ENCODE results near the gene HSD11B1. TPM values are rescaled to one million over a fixed set of nuclear protein-coding genes. Genes with fewer than 3 reads are reported as not detected.

Gene HSD11B1
- total and polyA plus RNA-seq, 2 donors (not counting 3 experiments of a cell fraction or from before 2014, with no cell fraction given) = not detected

DNA sequence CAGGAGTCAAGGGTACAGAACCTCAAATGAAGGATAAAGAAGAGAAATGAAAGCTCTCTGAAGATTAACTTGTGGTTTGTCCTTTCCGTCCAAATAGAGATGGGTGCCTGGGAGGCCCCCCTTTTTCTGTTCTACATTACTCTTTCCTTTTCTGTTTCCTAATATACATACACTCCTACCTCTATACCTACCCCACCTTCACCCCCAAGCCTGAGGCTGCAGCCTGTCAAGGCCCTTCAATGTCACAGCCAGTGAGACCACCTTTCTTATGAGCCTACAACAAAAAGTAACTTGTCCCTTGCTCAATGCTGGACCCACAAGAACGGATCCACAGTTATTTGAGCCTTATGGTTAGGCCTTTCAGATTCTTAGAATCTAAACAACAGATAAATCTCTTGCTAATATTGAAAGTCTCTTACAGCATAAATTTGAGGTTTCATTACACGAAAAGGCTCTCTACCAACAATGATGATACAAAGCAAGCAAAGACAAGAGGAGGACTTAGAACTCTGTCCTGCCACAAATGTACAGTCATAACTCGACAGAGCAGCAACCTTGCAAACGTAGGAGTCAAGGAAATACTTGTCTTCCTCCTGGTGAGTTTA is 47.1 kb downstream of the HSD11B1 start:
- BruUV-seq (replicated peaks) = no TSS peak
- Histone ChIP-seq H3K36me3 (ENCODE audit: control insufficient read depth in 2 of 2, extremely low read depth in 1 of 2, insufficient read depth in 2 of 2, low read length in 2 of 2) (no peaks in the 10 kb centered on the region), H3K9ac (replicated peaks; ENCODE audit: extremely low read depth, insufficient read depth, low read length) (no peak overlapping the region), H3K9me3 (replicated peaks; ENCODE audit: control insufficient read depth, insufficient read depth, low read length) (no peaks in the 10 kb centered on the region), H3K4me3 (replicated peaks in 1 of 3; ENCODE audit: insufficient read depth in 1 of 3, low read depth in 1 of 3, low read length in 3 of 3) (no peak overlapping the region), H2AFZ (ENCODE audit: low read depth, low read length) (no peak overlapping the region), H3K27ac (ENCODE audit: insufficient read depth, low read depth, low read length) (no peak overlapping the region), H3K27me3 (ENCODE audit: control insufficient read depth in 2 of 2, insufficient read depth in 2 of 2, low read length in 2 of 2) (no peaks in the 10 kb centered on the region), H3K4me1 (ENCODE audit: control insufficient read depth, extremely low read depth, insufficient read depth, low read length) (no peaks in the 10 kb centered on the region), H4K20me1 (replicated peaks; ENCODE audit: control insufficient read depth, extremely low read depth, insufficient read depth, low read length) (no peaks in the 10 kb centered on the region), H3K79me2 (ENCODE audit: control insufficient read depth, insufficient read depth, low read length) (no peaks in the 10 kb centered on the region), H3K9me1 (replicated peaks; ENCODE audit: control insufficient read depth, extremely low read depth, insufficient read depth, low read length) (no peaks in the 10 kb centered on the region), H3K4me2 (ENCODE audit: insufficient read depth, low read length) (no peak overlapping the region)
- TF ChIP-seq FOS (IDR thresholded peaks at IDR 0.05; ENCODE audit: borderline replicate concordance, insufficient read depth, low read length) = no peak
- TF ChIP-seq, protein P1, sequence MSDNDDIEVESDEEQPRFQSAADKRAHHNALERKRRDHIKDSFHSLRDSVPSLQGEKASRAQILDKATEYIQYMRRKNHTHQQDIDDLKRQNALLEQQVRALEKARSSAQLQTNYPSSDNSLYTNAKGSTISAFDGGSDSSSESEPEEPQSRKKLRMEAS (IDR thresholded peaks at IDR 0.05; ENCODE audit: insufficient read depth, insufficient read length) = no peak
- TF ChIP-seq POLR2A (IDR thresholded peaks at IDR 0.05; ENCODE audit: low read depth, low read length) = no peak
- no peak for FAIRE-seq
- no peak for DNase-seq (ENCODE audit: low read depth, low spot score)
- intact Hi-C loops (cut with micrococcal nuclease) (no loop called here), dilution Hi-C loops (cut with MboI; ENCODE audit: extremely low pct_ligation_motif_present, low sequenced_read_pairs) (no loop called here)
- ChIA-PET CTCF (interaction anchor here (0.8 to 2.0 kb wide), 4 partner anchors 9 to 184 kb away, joined by 3 to 5 read pairs (median 3); no protein-coding TSS in a partner anchor), POLR2A (no interaction called here)

DNA sequence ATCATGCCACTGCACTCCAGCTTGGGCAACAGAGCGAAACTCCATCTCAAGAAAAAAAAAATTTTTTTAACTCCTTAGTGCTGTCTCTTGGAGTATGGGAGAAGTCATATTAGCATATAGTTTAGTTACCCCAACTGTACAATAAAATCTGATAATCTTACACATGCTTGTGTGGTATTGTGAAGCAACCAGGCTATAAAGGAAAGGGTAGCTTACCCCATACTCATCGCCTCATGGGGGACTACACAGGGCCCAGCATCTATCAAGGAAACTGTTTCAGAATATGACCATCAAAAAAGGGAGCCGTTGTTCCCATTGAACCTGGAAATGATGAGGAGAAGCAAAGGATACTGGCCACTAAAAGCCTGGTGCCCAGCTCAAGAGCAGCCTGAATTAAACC is 48.2 kb downstream of the HSD11B1 start:
- no peak overlapping the region for H3K4me2 ChIP-seq (ENCODE audit: insufficient read depth, low read length)
- H3K27ac ChIP-seq (ENCODE audit: insufficient read depth, low read depth, low read length) = no peak overlapping the region
- POLR2A ChIA-PET = no interaction called here
- no peaks in the 10 kb centered on the region for H3K79me2 ChIP-seq (ENCODE audit: control insufficient read depth, insufficient read depth, low read length)
- H4K20me1 ChIP-seq (replicated peaks; ENCODE audit: control insufficient read depth, extremely low read depth, insufficient read depth, low read length) = no peaks in the 10 kb centered on the region
- dilution Hi-C loops (cut with MboI; ENCODE audit: extremely low pct_ligation_motif_present, low sequenced_read_pairs) = no loop called here
- DNase-seq (ENCODE audit: low read depth, low spot score) = no peak
- H3K9ac ChIP-seq (replicated peaks; ENCODE audit: extremely low read depth, insufficient read depth, low read length) = no peak overlapping the region
- H3K27me3 ChIP-seq (ENCODE audit: control insufficient read depth in 2 of 2, insufficient read depth in 2 of 2, low read length in 2 of 2) = peaks cover 0 to 2% of the 10 kb centered on the region in 2 experiments
- CTCF ChIA-PET = interaction anchor here (2.0 kb wide), 1 partner anchor 13 kb away, joined by 5 read pairs; no protein-coding TSS in a partner anchor
- no TSS peak for BruUV-seq (replicated peaks)
- no peaks in the 10 kb centered on the region for H3K9me3 ChIP-seq (replicated peaks; ENCODE audit: control insufficient read depth, insufficient read depth, low read length)
- H3K9me1 ChIP-seq (replicated peaks; ENCODE audit: control insufficient read depth, extremely low read depth, insufficient read depth, low read length) = no peaks in the 10 kb centered on the region
- TF ChIP-seq, protein P1 (IDR thresholded peaks at IDR 0.05; ENCODE audit: insufficient read depth, insufficient read length) = no peak
- TF ChIP-seq POLR2AphosphoS5 (IDR thresholded peaks at IDR 0.05; ENCODE audit: insufficient read depth, low read depth, low read length) = no peak
- TF ChIP-seq EZH2 (IDR thresholded peaks at IDR 0.05; ENCODE audit: borderline replicate concordance, low read depth, low read length, severe bottlenecking) = no peak
- no peak for TF ChIP-seq MYC (IDR thresholded peaks at IDR 0.05; ENCODE audit: low read depth, low read length)
- no peak for TF ChIP-seq GATA2 (IDR thresholded peaks at IDR 0.05; ENCODE audit: insufficient read depth, insufficient read length, low read depth, low read length)
- no peak for TF ChIP-seq FOS (IDR thresholded peaks at IDR 0.05; ENCODE audit: borderline replicate concordance, insufficient read depth, low read length)
- TF ChIP-seq, protein P2, sequence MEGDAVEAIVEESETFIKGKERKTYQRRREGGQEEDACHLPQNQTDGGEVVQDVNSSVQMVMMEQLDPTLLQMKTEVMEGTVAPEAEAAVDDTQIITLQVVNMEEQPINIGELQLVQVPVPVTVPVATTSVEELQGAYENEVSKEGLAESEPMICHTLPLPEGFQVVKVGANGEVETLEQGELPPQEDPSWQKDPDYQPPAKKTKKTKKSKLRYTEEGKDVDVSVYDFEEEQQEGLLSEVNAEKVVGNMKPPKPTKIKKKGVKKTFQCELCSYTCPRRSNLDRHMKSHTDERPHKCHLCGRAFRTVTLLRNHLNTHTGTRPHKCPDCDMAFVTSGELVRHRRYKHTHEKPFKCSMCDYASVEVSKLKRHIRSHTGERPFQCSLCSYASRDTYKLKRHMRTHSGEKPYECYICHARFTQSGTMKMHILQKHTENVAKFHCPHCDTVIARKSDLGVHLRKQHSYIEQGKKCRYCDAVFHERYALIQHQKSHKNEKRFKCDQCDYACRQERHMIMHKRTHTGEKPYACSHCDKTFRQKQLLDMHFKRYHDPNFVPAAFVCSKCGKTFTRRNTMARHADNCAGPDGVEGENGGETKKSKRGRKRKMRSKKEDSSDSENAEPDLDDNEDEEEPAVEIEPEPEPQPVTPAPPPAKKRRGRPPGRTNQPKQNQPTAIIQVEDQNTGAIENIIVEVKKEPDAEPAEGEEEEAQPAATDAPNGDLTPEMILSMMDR (IDR thresholded peaks at IDR 0.05; ENCODE audit: extremely low read depth in 1 of 2, insufficient read depth in 1 of 2, low read depth in 1 of 2, low read length in 2 of 2) = no peak
- TF ChIP-seq JUN (IDR thresholded peaks at IDR 0.05; ENCODE audit: borderline replicate concordance, insufficient read depth, insufficient read length, low read depth) = no peak
- TF ChIP-seq POLR2A (IDR thresholded peaks at IDR 0.05; ENCODE audit: low read depth, low read length) = no peak
- H2AFZ ChIP-seq (ENCODE audit: low read depth, low read length) = no peak overlapping the region
- no peak for FAIRE-seq
- no peak overlapping the region for H3K4me3 ChIP-seq (replicated peaks in 1 of 3; ENCODE audit: insufficient read depth in 1 of 3, low read depth in 1 of 3, low read length in 3 of 3)
- intact Hi-C loops (cut with micrococcal nuclease) = no loop called here
- H3K36me3 ChIP-seq (ENCODE audit: control insufficient read depth in 2 of 2, extremely low read depth in 1 of 2, insufficient read depth in 2 of 2, low read length in 2 of 2) = no peaks in the 10 kb centered on the region
- H3K4me1 ChIP-seq (ENCODE audit: control insufficient read depth, extremely low read depth, insufficient read depth, low read length) = no peaks in the 10 kb centered on the region

All from endothelial cell of umbilical vein (primary cell).